Smooth muscle cell (in vitro differentiated cells): Measurements from ENCODE around the gene GYPC. TPM values are rescaled to one million over a fixed set of nuclear protein-coding genes. Genes with fewer than 3 reads are reported as not detected.

Source experiments
- DNase-seq: peaks from one replicate; lab custom pipeline; 2025; ENCODE audit not compliant: unreplicated experiment; lab: John Stamatoyannopoulos, UW
- H2AFZ ChIP-seq: fragments of 200-600 bp; sonication (generic); 2 replicates; pipeline ENCODE4 v1.6.0; 2016; ENCODE audit warnings: antibody characterized with exemption, low read depth, mild to moderate bottlenecking
- H3F3A ChIP-seq: fragments of 200-600 bp; sonication (generic); 2 replicates; pipeline ENCODE4 v1.6.0; 2017; ENCODE audit warnings: antibody characterized with exemption, low read depth
- H3K27ac ChIP-seq: fragments of 200-600 bp; sonication (generic); 2 replicates; pipeline ENCODE4 v1.5.1; 2016; ENCODE audit warnings: low read depth, mild to moderate bottlenecking
- H3K27me3 ChIP-seq: fragments of 200-600 bp; sonication (generic); 2 replicates; pipeline ENCODE4 v1.6.1; 2016; ENCODE audit warnings: low read depth, mild to moderate bottlenecking
- H3K36me3 ChIP-seq: fragments of 200-600 bp; sonication (generic); 2 replicates; pipeline ENCODE4 v1.5.1; 2016; ENCODE audit warnings: low read depth
- H3K4me1 ChIP-seq: fragments of 200-600 bp; sonication (generic); 2 replicates; pipeline ENCODE4 v1.5.1; 2016; ENCODE audit warnings: low read depth
- H3K4me2 ChIP-seq: fragments of 200-600 bp; sonication (generic); 2 replicates; pipeline ENCODE4 v1.6.0; 2016; ENCODE audit warnings: mild to moderate bottlenecking
- H3K4me3 ChIP-seq: fragments of 200-600 bp; sonication (generic); 2 replicates; pipeline ENCODE4 v1.5.1; 2016; ENCODE audit warnings: mild to moderate bottlenecking
- H3K79me2 ChIP-seq: fragments of 200-600 bp; sonication (generic); 2 replicates; pipeline ENCODE4 v1.6.0; 2016; ENCODE audit warnings: low read depth, mild to moderate bottlenecking
- H3K9ac ChIP-seq: fragments of 200-600 bp; sonication (generic); 2 replicates; pipeline ENCODE4 v1.6.0; 2016; ENCODE audit warnings: low read depth
- H3K9me3 ChIP-seq: fragments of 200-600 bp; sonication (generic); replicated peaks from 2 replicates; pipeline ENCODE4 v1.5.1; 2016; ENCODE audit warnings: low read depth
- H4K20me1 ChIP-seq: fragments of 200-600 bp; sonication (generic); 2 replicates; pipeline ENCODE4 v1.6.0; 2016; ENCODE audit warnings: low read depth
- CTCF ChIP-seq: fragments of 200-600 bp; sonication (generic); IDR thresholded peaks from 2 replicates; pipeline ENCODE4 v1.5.1; 2017; ENCODE audit warnings: borderline replicate concordance, mild to moderate bottlenecking, antibody characterized with exemption; ENCODE audit not compliant: insufficient read depth, poor library complexity, severe bottlenecking
- WGBS: methylation state at CpG from one replicate; pipeline ENCODE4 v1.1.7; 2016; ENCODE audit warnings: low lambda C conversion rate; 5-methylcytosine and 5-hydroxymethylcytosine counted together
- polyA plus RNA-seq: library from polyadenylated mRNA; unstranded; fragments of >200 nt; fragmentation: Nextera tagmentation; extraction: Ambion mirVana; gene quantifications from 2 replicates; pipeline ENCODE4 v1.2.1, GENCODE V29; 2016
- small RNA-seq: library from RNA; depleted of rRNA; stranded (forward); fragments of <200 nt; gene quantifications from one replicate; pipeline ENCODE3, GENCODE V24; 2014
- total RNA-seq: library from RNA; depleted of rRNA; stranded (reverse); fragments of >200 nt; gene quantifications from 2 replicates; pipeline ENCODE4 v1.2.3, GENCODE V29; 2014

Gene GYPC
- total and polyA plus RNA-seq, 2 experiments from 2014 or later, result 25.7 to 61.8 TPM

- Histone ChIP-seq H3K79me2 (no peaks in the 10 kb centered on the region), H3K4me3 (no peak overlapping the region), H3K36me3 (no peaks in the 10 kb centered on the region), H3F3A (no peaks in the 10 kb centered on the region), H3K9me3 (no peaks in the 10 kb centered on the region), H3K4me2 (no peak overlapping the region), H3K4me1 (no peaks in the 10 kb centered on the region), H2AFZ (no peak overlapping the region), H3K27ac (no peak overlapping the region), H4K20me1 (no peaks in the 10 kb centered on the region), H3K9ac (no peak overlapping the region), H3K27me3 (no peaks in the 10 kb centered on the region)
- no peak for DNase-seq
- TF ChIP-seq CTCF, result no peak
- WGBS, result 64% methylated on average over 8 of the region's 8 CpGs
These were observed 80.3 kb downstream of the GYPC start for GRCh38 chr2:126736133-126736874.

GRCh38 chr2:126739141-126739540 is 83.2 kb downstream of the GYPC start:
- H3K4me2 ChIP-seq, result no peak overlapping the region
- no peaks in the 10 kb centered on the region for H4K20me1 ChIP-seq
- no peaks in the 10 kb centered on the region for H3F3A ChIP-seq
- H3K36me3 ChIP-seq, result no peaks in the 10 kb centered on the region
- H3K4me1 ChIP-seq, result no peaks in the 10 kb centered on the region
- H3K27me3 ChIP-seq, result no peaks in the 10 kb centered on the region
- no peak overlapping the region for H3K4me3 ChIP-seq
- H3K79me2 ChIP-seq, result no peaks in the 10 kb centered on the region
- no peak overlapping the region for H2AFZ ChIP-seq
- H3K9ac ChIP-seq, result no peak overlapping the region
- DNase-seq, result no peak
- H3K9me3 ChIP-seq, result no peaks in the 10 kb centered on the region
- WGBS, result 93% methylated on average over 1 of the region's 1 CpG
- TF ChIP-seq CTCF, result no peak
- no peak overlapping the region for H3K27ac ChIP-seq

- H3K4me1 ChIP-seq, result no peaks in the 10 kb centered on the region
- no peaks in the 10 kb centered on the region for H3K9me3 ChIP-seq
- no peaks in the 10 kb centered on the region for H3K36me3 ChIP-seq
- no peak for TF ChIP-seq CTCF
- H3K9ac ChIP-seq, result no peak overlapping the region
- no peak overlapping the region for H3K4me2 ChIP-seq
- no peaks in the 10 kb centered on the region for H4K20me1 ChIP-seq
- no peak overlapping the region for H3K4me3 ChIP-seq
- H2AFZ ChIP-seq, result no peak overlapping the region
- H3F3A ChIP-seq, result no peaks in the 10 kb centered on the region
- no peak for DNase-seq
- H3K27ac ChIP-seq, result no peak overlapping the region
- H3K27me3 ChIP-seq, result no peaks in the 10 kb centered on the region
- 95% methylated on average over 3 of the region's 3 CpGs for WGBS
- H3K79me2 ChIP-seq, result no peaks in the 10 kb centered on the region
These were observed 88.7 kb downstream of the GYPC start for GRCh38 chr2:126744640-126745039.

Small RNAs within 50 kb of the gene (small RNA-seq; reads per million reads assigned to genes)
- not detected for gene RNU6-675P

Other genes starting within 250 kb of the GYPC start
- gene TEX51, start 242.7 kb downstream of the GYPC start, total RNA-seq, result not detected in 2 replicates
- gene TEX51, start 242.7 kb downstream of the GYPC start, polyA plus RNA-seq, result not detected in 2 replicates